ENCODE data around the gene TAF6. TPM values are rescaled to one million over a fixed set of nuclear protein-coding genes. Genes with fewer than 3 reads are reported as not detected.

TAF6 gene
- total and polyA plus RNA-seq, 9 of the 15 experiments (the other 6 are each of a cell fraction or from before 2014, with no cell fraction given) = 0.78 to 78.7 (median 21.3) TPM

DNA sequence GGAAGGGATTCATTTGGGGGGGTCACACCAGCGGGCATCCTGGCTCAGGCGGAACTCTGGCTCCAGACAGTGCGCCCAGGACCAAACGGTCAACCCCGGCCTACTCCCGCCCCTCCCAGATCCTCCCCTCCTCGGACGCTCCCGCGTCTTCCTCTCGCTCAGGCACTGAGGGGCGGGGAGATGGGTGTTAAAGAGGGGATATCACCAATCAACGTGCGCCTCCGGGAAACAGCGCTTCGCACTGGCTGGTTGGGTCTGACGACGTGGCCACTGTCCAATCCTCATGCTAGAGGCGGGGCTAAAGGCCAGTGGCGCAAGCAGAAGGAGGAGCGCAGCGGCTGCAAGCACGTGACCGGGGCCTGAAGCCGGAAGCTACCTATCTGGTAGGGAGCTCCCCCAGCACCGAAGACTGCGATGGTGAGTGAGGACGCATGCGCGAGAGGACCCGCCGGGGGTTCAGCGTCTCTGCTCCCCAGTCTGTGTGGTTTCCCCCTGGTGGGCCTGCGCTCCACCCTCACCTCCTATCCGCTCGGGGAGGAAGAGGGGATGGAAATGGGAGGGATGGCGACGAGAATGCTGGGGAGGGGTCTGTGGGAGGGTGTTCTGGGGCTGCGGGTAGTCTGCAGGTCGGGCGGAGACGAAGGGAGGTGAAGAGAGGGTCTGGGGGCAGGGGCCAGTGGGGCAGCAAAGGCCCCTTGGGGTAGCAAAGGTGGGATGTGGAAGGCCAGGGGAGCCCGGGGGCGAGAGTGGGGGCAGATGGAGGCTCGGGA, 29.6 kb upstream of the TAF6 start, which contains the start of gene LAMTOR4 (continued):
- TF ChIP-seq, protein P1, sequence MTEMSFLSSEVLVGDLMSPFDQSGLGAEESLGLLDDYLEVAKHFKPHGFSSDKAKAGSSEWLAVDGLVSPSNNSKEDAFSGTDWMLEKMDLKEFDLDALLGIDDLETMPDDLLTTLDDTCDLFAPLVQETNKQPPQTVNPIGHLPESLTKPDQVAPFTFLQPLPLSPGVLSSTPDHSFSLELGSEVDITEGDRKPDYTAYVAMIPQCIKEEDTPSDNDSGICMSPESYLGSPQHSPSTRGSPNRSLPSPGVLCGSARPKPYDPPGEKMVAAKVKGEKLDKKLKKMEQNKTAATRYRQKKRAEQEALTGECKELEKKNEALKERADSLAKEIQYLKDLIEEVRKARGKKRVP (CRISPR knock-in tag; IDR thresholded peaks at IDR 0.05) = no peak
- TF ChIP-seq EP400 (IDR thresholded peaks at IDR 0.05) (peak; percentile 74), TAF15 (IDR thresholded peaks at IDR 0.05; ENCODE audit: low read depth, low read length) (no peak), PRMT5 (CRISPR knock-in tag; IDR thresholded peaks at IDR 0.05) (no peak), ZNF445 (CRISPR knock-in tag; IDR thresholded peaks at IDR 0.05; ENCODE audit: low read depth) (peak; percentile 63; the same call in 1 of the 2 replicates), ETV1 (tag; conservative IDR thresholded peaks at IDR 0.05; ENCODE audit: low read depth) (peak; percentile 95), ZNF121 (CRISPR knock-in tag; conservative IDR thresholded peaks at IDR 0.05) (no peak), BCL6 (CRISPR knock-in tag; IDR thresholded peaks at IDR 0.05) (no peak), CBX1 (IDR thresholded peaks at IDR 0.05; ENCODE audit: low read depth) (peak; percentile 63; the same call in 1 of the 2 replicates), PCBP1 (IDR thresholded peaks at IDR 0.05; ENCODE audit: low read depth, low read length, poor library complexity, severe bottlenecking) (no peak), MAFG (tag; conservative IDR thresholded peaks at IDR 0.05) (no peak), ZBTB43 (CRISPR knock-in tag; IDR thresholded peaks at IDR 0.05) (no peak), TSC22D4 (tag; IDR thresholded peaks at IDR 0.05) (no peak), SRSF7 (optimal IDR thresholded peaks at IDR 0.05; ENCODE audit: low read depth, low read length) (no peak), SRSF3 (IDR thresholded peaks at IDR 0.05; ENCODE audit: insufficient read depth, low read length) (no peak), ARID4B (CRISPR knock-in tag; IDR thresholded peaks at IDR 0.05) (peak; percentile 68), ZFPM2 (CRISPR knock-in tag; IDR thresholded peaks at IDR 0.05) (no peak), ZNF778 (CRISPR knock-in tag; IDR thresholded peaks at IDR 0.05) (no peak)
- TF ChIP-seq, protein P2, sequence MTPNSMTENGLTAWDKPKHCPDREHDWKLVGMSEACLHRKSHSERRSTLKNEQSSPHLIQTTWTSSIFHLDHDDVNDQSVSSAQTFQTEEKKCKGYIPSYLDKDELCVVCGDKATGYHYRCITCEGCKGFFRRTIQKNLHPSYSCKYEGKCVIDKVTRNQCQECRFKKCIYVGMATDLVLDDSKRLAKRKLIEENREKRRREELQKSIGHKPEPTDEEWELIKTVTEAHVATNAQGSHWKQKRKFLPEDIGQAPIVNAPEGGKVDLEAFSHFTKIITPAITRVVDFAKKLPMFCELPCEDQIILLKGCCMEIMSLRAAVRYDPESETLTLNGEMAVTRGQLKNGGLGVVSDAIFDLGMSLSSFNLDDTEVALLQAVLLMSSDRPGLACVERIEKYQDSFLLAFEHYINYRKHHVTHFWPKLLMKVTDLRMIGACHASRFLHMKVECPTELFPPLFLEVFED (CRISPR knock-in tag; conservative IDR thresholded peaks at IDR 0.05) = peak; percentile 75; the same call in 1 of the 2 replicates

Measured in K562 (cell line).